ENCODE data around the gene TOE1.

TOE1 gene

GRCh38 chr1:45326627-45327623 is 13.0 kb upstream of the TOE1 start, which contains the start of gene HPDL:
TSS of gene HPDL (plus strand) at chr1:45326895. CDS start at chr1:45327149, 254 bp downstream.
- DNase-seq (ENCODE audit: low read depth in 2 of 2) = peak; percentile 53 to 72

GRCh38 chr1:45327644-45328515 is 12.1 kb upstream of the TOE1 start:
- DNase-seq (ENCODE audit: low read depth in 2 of 2) = no peak

DNA sequence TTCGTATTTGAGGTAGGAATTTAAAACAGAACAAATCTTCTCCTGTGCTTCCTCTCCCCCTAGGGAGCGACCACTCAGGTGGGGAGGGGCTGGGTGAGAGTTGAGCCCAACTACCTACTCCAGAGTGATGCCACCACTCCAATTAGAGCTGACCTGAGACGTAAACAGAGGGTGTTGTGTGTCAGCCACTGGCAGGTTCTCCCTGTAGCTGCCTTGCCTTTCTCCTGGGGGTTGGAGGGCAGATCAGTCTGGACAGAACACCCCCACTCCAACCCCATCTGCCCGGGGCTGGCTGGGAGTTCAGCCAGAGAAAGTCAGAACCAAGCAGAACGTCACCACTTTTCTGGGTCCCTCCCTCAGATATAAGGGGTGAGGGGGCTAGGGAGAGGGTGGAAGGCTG is 11.3 kb upstream of the TOE1 start:
- DNase-seq (ENCODE audit: low read depth in 2 of 2) = no peak

- no peak for DNase-seq (ENCODE audit: low read depth in 2 of 2)
Observed at GRCh38 chr1:45329445-45329844, 10.5 kb upstream of the TOE1 start.

- no peak for DNase-seq (ENCODE audit: low read depth in 2 of 2)
Observed at GRCh38 chr1:45331436-45332345, 8.3 kb upstream of the TOE1 start.

- no peak for DNase-seq (ENCODE audit: low read depth in 2 of 2)
Observed at GRCh38 chr1:45332346-45332720, 7.6 kb upstream of the TOE1 start.

DNA sequence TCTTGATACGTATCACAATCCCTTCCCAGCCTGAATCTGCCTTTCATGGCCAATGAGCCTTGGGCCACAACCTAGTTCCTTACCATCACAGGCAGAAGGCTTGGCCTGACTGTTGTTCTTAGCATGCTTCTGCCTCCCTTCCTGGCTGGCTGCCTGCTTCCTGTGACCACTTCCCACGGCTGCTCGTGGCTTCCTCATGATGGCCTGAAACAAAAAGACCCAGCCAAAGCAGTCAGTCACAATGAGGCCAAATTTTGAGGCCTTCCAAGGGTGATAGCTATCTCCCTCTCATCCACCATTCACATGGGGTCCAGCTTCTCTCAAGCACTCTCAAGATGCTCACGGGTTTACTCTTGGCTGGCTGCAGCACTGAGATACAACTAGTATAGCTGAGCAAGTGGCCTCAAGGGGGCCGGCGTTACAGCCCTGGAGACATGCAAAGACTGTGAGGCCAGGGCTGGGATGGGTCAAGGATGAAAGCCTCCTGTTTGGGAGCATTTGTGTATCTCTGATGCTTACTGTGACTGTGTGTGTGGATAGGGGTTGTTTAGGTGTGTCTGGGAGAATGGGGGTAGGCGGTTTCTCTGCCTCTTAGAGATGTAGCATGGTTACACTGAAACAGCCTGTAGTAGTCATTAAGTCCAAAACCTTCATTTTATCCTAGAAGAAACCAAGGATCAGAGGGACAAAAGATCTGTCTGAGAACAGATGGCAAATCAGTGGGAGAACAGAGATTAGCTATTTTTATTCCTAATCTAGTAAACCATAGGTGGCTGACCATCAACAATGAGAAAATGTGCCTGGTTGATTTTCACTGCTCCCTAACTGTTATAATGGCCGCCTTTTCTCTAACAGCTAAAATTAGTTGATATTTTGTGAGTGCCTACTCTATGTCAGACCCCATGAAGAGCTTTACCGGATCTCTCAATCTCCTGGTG is 5.4 kb upstream of the TOE1 start:
- DNase-seq (ENCODE audit: low read depth in 2 of 2) = no peak

DNA sequence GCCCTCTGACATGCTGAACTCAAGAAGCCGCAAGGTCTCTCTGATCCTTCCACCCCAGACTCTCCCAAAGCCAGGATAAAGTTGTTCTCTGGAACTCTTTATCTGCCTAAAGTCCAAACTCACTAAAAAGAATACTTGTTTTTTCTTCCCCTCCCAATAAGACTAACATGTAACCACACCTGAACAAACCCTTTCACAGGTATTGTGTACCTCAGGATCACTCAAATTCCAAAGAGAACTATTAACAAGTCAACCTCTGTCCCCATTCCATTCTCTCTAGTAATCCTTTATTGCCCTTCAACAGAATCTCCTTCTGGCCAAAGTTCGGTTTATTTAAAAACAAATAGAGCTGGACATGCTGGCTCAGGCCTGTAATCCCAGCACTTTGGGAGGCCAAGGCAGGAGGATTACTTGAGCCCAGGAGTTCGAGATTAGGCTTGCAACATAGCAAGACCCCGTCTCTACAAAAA is 4.1 kb upstream of the TOE1 start:
- no peak for DNase-seq (ENCODE audit: low read depth in 2 of 2)

- no peak for DNase-seq (ENCODE audit: low read depth in 2 of 2)
Observed at GRCh38 chr1:45337630-45338325, 2.2 kb upstream of the TOE1 start.

DNA sequence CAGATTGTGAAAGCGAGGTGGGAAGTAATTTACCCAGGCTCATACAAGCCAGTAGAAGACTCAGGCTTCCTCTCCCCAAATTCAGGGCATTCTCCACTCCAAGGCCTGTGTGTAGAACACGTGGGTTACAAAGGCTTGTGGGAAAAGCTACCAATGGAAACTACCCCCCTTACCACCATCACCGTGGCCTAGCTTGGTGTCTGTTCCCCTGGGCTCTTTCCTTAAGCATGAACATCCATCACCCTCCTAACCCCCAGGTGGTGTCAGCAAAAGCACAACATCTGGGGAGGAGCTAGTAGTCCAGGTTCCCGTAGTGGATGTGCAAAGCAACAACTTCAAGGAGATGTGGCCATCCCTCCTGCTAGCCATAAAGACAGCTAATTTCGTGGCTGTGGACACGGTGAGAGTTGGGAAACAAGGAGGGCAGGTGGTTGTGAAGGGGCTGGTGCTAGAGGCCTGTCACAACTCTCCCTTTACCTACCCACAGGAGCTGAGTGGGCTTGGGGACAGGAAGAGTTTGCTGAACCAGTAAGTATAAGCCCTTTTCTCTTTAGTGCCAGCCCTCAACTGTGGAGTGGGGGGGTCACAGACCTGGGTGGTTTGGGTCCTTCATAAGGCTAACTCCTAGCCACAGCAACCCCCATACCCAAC is 971 bp downstream of the TOE1 start:
- no peak for DNase-seq (ENCODE audit: low read depth in 2 of 2)

- no peak for DNase-seq (ENCODE audit: low read depth in 2 of 2)
Observed at GRCh38 chr1:45344499-45344898, 4.5 kb downstream of the TOE1 start.

- no peak for DNase-seq (ENCODE audit: low read depth in 2 of 2)
Observed at GRCh38 chr1:45345014-45345413, 5.0 kb downstream of the TOE1 start.

DNA sequence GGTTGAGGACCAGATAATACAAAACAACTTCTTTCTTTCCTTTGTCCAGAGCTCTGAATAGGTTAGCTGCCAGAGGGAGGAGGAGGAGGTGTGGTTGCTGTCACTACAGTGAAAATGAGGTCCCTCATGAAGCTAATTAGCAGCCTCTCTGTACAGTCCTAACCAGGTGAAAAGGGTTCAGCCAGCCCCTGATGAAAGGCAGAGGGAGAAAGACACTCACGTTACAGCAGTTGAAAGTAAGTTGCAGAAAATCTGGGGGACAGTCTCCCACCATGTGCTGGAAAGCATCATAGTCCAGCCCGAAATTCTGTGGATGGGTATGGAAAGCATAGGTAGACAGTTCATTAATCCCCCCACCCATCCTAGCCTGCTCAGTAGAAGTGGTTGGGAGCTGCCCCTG is 6.5 kb downstream of the TOE1 start:
- no peak for DNase-seq (ENCODE audit: low read depth in 2 of 2)

GRCh38 chr1:45348020-45348419 is 8.1 kb downstream of the TOE1 start:
- no peak for DNase-seq (ENCODE audit: low read depth in 2 of 2)

DNA sequence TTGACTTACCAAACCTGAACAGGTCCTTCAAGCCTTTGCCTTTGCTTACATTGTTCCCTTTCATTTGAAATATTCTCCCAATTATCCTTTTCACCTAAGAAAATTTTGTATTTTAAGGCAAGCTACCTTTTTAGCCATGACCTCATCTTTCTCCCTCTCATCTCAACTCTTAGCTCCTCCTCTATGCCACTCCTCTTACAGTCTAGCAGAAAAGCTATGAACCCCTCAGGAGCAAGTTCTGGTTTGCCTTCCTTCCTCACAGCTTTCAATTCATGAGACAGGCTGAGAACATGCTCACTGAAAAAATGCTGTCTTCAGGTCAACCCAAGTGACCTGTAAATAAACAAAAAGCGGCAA is 8.6 kb downstream of the TOE1 start:
- DNase-seq (ENCODE audit: low read depth in 2 of 2) = no peak

- no peak for DNase-seq (ENCODE audit: low read depth in 2 of 2)
Observed at GRCh38 chr1:45348966-45349677, 9.2 kb downstream of the TOE1 start.

DNA sequence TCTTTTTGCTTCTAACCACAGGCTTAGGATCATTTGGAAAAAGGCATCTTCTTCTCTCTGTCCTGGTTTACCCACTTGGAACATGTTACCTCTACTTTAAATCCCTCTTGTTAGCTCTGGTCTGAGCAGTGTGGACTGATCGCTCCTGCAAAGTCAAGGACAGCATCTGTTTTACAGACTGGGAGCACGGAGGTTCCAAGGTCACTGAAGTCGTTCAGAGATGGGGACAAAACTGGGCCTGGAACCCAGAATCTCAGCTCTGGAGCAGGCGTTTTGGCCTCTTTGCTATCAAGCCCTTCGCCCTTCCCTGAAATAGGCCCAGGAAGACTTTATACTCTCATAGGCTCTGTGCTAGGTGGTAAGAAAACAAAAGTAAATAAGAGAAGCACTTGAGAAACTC is 11.5 kb downstream of the TOE1 start:
- no peak for DNase-seq (ENCODE audit: low read depth in 2 of 2)

- DNase-seq (ENCODE audit: low read depth in 2 of 2) = no peak
Observed at GRCh38 chr1:45353685-45354084, 13.7 kb downstream of the TOE1 start.

DNA sequence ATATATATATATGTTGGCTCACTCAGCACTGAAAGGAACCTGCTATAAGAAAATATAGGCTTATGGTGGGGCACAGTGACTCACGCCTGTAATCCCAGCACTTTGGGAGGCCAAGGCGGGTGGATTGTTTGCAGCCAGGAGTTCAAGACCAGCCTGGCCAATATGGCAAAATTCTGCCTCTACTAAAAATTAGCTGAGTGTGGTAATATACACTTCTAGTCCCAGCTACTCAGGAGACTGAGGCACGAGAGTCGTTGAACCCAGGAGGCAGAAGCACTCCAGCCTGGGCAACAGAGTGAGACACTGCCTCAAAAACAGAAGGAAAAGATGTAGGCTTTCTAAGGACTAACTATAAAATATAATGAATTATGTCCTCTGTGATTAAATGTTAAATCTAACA is 14.9 kb downstream of the TOE1 start:
- DNase-seq (ENCODE audit: low read depth in 2 of 2) = no peak

Measured in stimulated activated CD8-positive, alpha-beta memory T cell treated with anti-CD3 and anti-CD28 coated beads, Interleukin-7, amount 100 ng/mL, for 4 hours (primary cell).